ENCODE data around the gene DACT2.

DNA sequence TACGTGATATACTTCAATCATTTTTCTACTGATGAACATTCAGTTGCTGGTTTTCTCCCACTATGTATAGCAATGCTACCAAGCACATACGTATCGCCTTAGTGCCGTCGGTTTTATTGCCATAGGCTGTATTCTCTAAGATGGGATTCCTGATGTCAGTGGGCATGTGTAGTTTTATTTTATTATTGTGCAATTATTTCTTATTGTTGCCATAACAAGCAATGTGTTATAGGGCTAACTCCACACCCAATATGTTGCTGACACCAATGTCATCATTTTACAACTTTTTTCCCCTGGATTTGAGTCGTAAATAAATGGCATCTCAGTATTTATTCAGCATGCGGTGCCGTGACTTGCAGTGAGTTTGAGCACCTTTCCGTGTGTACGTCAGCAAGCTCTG, 10.8 kb upstream of the DACT2 start:
- TF ChIP-seq, protein P1, sequence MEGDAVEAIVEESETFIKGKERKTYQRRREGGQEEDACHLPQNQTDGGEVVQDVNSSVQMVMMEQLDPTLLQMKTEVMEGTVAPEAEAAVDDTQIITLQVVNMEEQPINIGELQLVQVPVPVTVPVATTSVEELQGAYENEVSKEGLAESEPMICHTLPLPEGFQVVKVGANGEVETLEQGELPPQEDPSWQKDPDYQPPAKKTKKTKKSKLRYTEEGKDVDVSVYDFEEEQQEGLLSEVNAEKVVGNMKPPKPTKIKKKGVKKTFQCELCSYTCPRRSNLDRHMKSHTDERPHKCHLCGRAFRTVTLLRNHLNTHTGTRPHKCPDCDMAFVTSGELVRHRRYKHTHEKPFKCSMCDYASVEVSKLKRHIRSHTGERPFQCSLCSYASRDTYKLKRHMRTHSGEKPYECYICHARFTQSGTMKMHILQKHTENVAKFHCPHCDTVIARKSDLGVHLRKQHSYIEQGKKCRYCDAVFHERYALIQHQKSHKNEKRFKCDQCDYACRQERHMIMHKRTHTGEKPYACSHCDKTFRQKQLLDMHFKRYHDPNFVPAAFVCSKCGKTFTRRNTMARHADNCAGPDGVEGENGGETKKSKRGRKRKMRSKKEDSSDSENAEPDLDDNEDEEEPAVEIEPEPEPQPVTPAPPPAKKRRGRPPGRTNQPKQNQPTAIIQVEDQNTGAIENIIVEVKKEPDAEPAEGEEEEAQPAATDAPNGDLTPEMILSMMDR (IDR thresholded peaks at IDR 0.05 in 8 of 11, conservative IDR thresholded peaks at IDR 0.05 in 3 of 11): no peak
- no peak for TF ChIP-seq POLR2A (IDR thresholded peaks at IDR 0.05)

All from spleen (tissue), 7 donors.